AG04449 (cell line): ENCODE data around the gene PTCH2.

Experiments
- CTCF ChIA-PET: fragments of 350-600 bp; formaldehyde crosslinking; extraction: SDS; loops from one replicate; lab custom pipeline; 2021; ENCODE audit warnings: antibody characterized with exemption; lab: Yijun Ruan, JAX
- POLR2A ChIA-PET: fragments of 400-600, 350-600 bp; formaldehyde crosslinking; extraction: SDS; loops from one replicate; lab custom pipeline; 2020; ENCODE audit warnings: antibody characterized with exemption, inconsistent platforms; lab: Yijun Ruan, JAX
- DNase-seq: peaks from one replicate; pipeline ENCODE4 v3.0.0-alpha.2; 2010; ENCODE audit warnings: low read depth, low spot score
- H3K4me3 ChIP-seq: 2 replicates; pipeline ENCODE4 v1.5.1; 2011; ENCODE audit warnings: low read depth, mild to moderate bottlenecking, control low read depth, low read length
- TF ChIP-seq, protein P1 (sequence below): IDR thresholded peaks from one replicate; pipeline ENCODE4 v1.5.1; 2011; ENCODE audit warnings: mild to moderate bottlenecking, moderate library complexity, low read length, control low read depth, inconsistent platforms; ENCODE audit not compliant: insufficient read depth; ENCODE audit errors: missing control alignments

The PTCH2 gene

DNA sequence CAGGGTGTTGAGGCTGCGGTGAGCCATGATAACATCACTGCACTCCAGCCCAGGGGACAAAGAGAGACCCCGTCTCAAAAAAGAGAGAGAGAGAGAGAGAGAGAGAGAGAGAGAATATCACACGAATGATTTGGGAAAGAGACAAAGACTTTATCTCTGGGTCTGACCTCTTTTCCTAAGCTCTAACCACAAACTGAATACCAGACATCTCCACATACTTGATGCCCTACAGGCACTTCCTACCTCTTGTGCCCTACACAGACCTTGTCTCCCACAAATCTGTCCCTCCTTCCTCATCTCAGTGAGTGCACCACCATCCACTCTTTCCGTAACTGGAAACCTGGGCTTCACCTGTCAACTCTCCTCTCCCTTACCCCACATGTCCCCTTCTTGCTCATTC lies 27.0 kb upstream of the PTCH2 start:
- ChIA-PET CTCF (interaction anchor here (0.7 to 2.0 kb wide), 2 partner anchors 9 to 43 kb away, joined by 3 to 6 read pairs; no protein-coding TSS in a partner anchor), POLR2A (no interaction called here)
- TF ChIP-seq, protein P1, sequence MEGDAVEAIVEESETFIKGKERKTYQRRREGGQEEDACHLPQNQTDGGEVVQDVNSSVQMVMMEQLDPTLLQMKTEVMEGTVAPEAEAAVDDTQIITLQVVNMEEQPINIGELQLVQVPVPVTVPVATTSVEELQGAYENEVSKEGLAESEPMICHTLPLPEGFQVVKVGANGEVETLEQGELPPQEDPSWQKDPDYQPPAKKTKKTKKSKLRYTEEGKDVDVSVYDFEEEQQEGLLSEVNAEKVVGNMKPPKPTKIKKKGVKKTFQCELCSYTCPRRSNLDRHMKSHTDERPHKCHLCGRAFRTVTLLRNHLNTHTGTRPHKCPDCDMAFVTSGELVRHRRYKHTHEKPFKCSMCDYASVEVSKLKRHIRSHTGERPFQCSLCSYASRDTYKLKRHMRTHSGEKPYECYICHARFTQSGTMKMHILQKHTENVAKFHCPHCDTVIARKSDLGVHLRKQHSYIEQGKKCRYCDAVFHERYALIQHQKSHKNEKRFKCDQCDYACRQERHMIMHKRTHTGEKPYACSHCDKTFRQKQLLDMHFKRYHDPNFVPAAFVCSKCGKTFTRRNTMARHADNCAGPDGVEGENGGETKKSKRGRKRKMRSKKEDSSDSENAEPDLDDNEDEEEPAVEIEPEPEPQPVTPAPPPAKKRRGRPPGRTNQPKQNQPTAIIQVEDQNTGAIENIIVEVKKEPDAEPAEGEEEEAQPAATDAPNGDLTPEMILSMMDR, result no peak
- DNase-seq, result no peak
- H3K4me3 ChIP-seq, result no peak overlapping the region

DNA sequence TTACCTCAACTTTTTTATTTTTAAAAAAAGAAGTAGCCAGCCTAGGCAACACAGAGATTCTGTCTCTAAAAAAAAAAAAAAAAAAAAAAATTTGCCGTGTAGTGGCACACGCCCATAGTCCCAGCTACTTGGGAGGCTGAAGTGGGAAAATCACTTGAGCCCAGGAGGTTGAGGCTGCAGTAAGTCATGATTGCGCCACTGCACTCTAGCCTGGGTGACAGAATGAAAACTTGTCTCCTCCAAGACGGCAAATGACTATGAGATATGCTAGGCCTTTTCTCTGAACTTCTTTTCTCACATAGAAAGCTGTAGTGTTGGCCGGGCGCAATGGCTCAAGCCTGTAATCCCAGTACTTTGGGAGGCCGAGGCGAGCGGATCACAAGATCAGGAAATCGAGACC lies 24.7 kb upstream of the PTCH2 start:
- TF ChIP-seq, protein P1, result no peak
- H3K4me3 ChIP-seq, result no peak overlapping the region
- CTCF ChIA-PET, result interaction anchor here (1.2 kb wide), 1 partner anchor 151 kb away, joined by 3 read pairs; no protein-coding TSS in a partner anchor
- no peak for DNase-seq
- POLR2A ChIA-PET, result interaction anchor here (0.7 kb wide), 1 partner anchor 19 kb away, joined by 3 read pairs; no protein-coding TSS in a partner anchor

DNA sequence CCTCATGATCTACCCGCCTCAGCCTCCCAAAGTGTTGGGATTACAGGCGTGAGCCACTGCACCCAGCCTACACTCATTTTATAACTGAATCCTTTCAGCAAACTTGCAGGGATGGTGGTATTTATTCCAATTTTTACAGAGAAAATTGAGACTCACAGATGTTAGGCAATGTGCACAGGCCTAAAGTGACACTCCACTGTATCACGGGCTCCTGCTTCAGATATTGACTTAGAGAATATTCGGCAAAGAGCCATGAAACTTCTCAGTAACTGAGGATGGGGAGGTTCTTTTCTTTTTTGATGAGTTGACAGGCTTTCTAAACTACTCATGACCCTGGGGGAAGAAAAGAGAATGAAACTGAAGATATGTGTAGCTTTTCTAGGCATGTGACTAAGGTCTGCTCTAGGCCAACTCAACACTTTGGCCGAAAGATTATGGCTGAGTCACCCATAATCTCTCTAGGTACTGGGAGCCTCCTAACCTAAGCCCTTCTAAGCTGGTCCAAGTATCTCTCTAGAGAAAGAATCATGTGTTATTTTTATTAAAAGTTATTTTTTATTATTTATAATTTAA lies 19.9 kb upstream of the PTCH2 start:
- ChIA-PET POLR2A (interaction anchor here (0.6 kb wide), 1 partner anchor 150 kb away, joined by 3 read pairs; no protein-coding TSS in a partner anchor), CTCF (no interaction called here)
- no peak for DNase-seq
- H3K4me3 ChIP-seq, result no peak overlapping the region
- TF ChIP-seq, protein P1, result no peak

DNA sequence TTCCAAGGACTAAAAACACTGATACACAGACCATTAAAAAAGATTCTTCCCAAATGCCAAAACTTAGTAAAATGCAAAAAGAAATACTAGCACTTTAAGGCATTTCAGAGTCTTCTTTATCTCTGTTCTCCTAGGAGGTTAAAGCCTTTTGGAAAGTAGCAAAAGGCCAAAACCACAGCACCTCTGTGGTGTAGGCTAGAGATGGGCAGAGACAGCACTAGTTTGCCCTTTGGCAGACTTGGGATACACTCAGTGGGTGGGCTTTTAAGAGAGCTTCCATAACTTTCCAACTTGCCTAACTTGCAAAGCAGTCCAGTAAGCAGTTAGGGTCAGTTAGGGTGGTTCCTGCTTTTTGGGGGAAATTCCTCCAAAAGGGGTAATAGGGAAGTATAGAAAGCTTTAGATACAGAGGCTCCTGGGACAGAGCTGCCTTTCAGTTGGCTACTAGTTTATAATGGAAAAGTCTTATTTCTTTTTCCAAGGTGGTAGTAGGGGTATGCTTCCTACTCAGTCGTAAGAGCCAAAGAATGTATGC lies 17.9 kb upstream of the PTCH2 start:
- no peak overlapping the region for H3K4me3 ChIP-seq
- CTCF ChIA-PET, result interaction anchor here (1.0 to 1.8 kb wide), 4 partner anchors 10 to 25 kb away, joined by 3 to 6 read pairs (median 4); no protein-coding TSS in a partner anchor
- POLR2A ChIA-PET, result no interaction called here
- TF ChIP-seq, protein P1, result no peak
- DNase-seq, result no peak

DNA sequence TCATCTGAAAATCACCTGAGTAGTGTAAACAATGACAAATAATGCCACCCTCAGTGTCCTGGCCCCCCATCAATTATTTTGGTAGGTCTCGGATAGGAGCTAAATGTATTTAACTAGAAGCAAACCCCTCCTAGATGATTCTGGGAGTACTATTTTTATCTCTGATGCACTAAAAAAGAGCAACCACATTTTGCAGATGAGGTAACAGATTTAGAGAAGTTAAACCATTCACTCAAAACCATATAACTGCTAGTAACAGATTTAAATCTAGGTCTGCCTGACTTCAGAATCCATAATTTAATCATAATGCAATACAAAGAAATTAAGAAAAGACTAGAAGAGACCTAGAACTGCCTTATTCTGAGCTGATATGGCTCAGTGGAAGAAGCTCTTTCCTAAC lies 17.3 kb upstream of the PTCH2 start:
- TF ChIP-seq, protein P1, result no peak
- CTCF ChIA-PET, result interaction anchor here (1.1 to 1.8 kb wide), 3 partner anchors 11 to 24 kb away, joined by 3 to 6 read pairs (median 4); no protein-coding TSS in a partner anchor
- no peak overlapping the region for H3K4me3 ChIP-seq
- POLR2A ChIA-PET, result no interaction called here
- no peak for DNase-seq

DNA sequence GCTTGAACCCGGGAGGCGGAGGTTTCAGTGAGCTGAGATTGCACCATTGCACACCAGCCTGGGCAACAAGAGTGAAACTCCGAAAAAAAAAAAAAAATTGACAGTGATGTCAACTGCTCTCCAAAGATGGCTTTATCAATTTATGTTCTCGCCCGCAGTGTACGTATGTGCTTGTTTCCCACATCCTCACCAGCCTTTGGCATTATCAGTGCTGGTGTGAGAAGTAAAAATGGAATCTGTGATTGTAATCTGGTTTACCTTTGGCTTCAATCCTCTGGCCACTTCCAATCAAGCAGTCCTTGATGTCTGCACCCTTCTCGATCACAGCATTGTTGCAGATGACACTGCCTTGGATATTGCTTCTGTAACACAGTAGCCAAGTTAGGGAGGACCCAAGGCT lies 14.4 kb upstream of the PTCH2 start:
- DNase-seq, result no peak
- H3K4me3 ChIP-seq, result no peak overlapping the region
- TF ChIP-seq, protein P1, result no peak
- CTCF ChIA-PET, result no interaction called here
- POLR2A ChIA-PET, result no interaction called here
